IMR-90 (cell line): ENCODE results near the gene LTO1. TPM values are rescaled to one million over a fixed set of nuclear protein-coding genes. Genes with fewer than 3 reads are reported as not detected.

Experiments used
- ATAC-seq: fragments of 200-7000 bp; cut with Tn5 transposase; 2 replicates; pipeline ENCODE4 v1.9.1; 2020; ENCODE audit warnings: low read depth, mild to moderate bottlenecking, moderate library complexity
- BruUV-seq: library from RNA; stranded (reverse); fragments of 400-500 nt; replicated peaks from 2 replicates; lab custom pipeline; 2021; lab: Mats Ljungman, UMichigan
- CTCF ChIA-PET: fragments of 300-600 bp; formaldehyde crosslinking; extraction: SDS; loops from one replicate; lab custom pipeline; 2021; ENCODE audit warnings: antibody characterized with exemption; lab: Yijun Ruan, JAX
- POLR2A ChIA-PET: fragments of 300-600 bp; sonication (Branson Sonifier 250); formaldehyde crosslinking; loops from one replicate; lab custom pipeline; 2022; ENCODE audit warnings: antibody characterized with exemption; ENCODE audit not compliant: unreplicated experiment; lab: Charles Lee
- DNase-seq: peaks from one replicate; pipeline ENCODE4 v3.0.0; 2013
- H2AFZ ChIP-seq: replicated peaks from 2 replicates; pipeline ENCODE3; 2013; ENCODE audit warnings: low read length, mild to moderate bottlenecking; ENCODE audit not compliant: poor library complexity
- H2AK5ac ChIP-seq: 2 replicates; pipeline ENCODE4 v1.6.1; 2013; ENCODE audit warnings: low read depth, low read length, inconsistent platforms
- H2AK9ac ChIP-seq: replicated peaks from 2 replicates; pipeline ENCODE3; 2013; ENCODE audit warnings: mild to moderate bottlenecking, low read depth, low read length, moderate library complexity; ENCODE audit not compliant: poor library complexity
- H2BK120ac ChIP-seq: 2 replicates; pipeline ENCODE4 v1.6.1; 2013; ENCODE audit warnings: low read depth, low read length, inconsistent platforms
- H2BK15ac ChIP-seq: 3 replicates; pipeline ENCODE4 v1.6.1; 2013; ENCODE audit warnings: low read depth, low read length, inconsistent platforms
- H2BK20ac ChIP-seq: 2 replicates; pipeline ENCODE4 v1.6.1; 2013; ENCODE audit warnings: low read depth, mild to moderate bottlenecking, inconsistent platforms, low read length, moderate library complexity
- H2BK5ac ChIP-seq: 2 replicates; pipeline ENCODE4 v1.6.1; 2013; ENCODE audit warnings: mild to moderate bottlenecking, low read depth, low read length, inconsistent platforms; ENCODE audit not compliant: poor library complexity, severe bottlenecking
- H3K14ac ChIP-seq: replicated peaks from 2 replicates; pipeline ENCODE4 v1.6.1; 2013; ENCODE audit warnings: low read depth, low read length, inconsistent platforms
- H3K18ac ChIP-seq: 2 replicates; pipeline ENCODE4 v1.6.1; 2013; ENCODE audit warnings: low read depth, low read length, control low read depth
- H3K23ac ChIP-seq: 2 replicates; pipeline ENCODE4 v1.6.1; 2013; ENCODE audit warnings: low read depth, low read length, inconsistent platforms
- H3K27ac ChIP-seq: 2 replicates; pipeline ENCODE4 v1.5.1; 2013; ENCODE audit warnings: mild to moderate bottlenecking, control low read depth, low read length; ENCODE audit not compliant: insufficient read depth
- H3K27me3 ChIP-seq: 2 replicates; pipeline ENCODE4 v1.6.1; 2013; ENCODE audit warnings: low read length; ENCODE audit not compliant: control insufficient read depth, insufficient read depth
- H3K36me3 ChIP-seq: 2 replicates; pipeline ENCODE4 v1.6.1; 2013; ENCODE audit warnings: low read length, mixed read lengths; ENCODE audit not compliant: control insufficient read depth, insufficient read depth
- H3K4ac ChIP-seq: 2 replicates; pipeline ENCODE4 v1.6.1; 2013; ENCODE audit warnings: low read depth, low read length, inconsistent platforms
- H3K4me1 ChIP-seq: 2 replicates; pipeline ENCODE4 v1.6.1; 2013; ENCODE audit warnings: low read length, mixed read lengths; ENCODE audit not compliant: control insufficient read depth, insufficient read depth
- H3K4me2 ChIP-seq: 2 replicates; pipeline ENCODE4 v1.6.1; 2013; ENCODE audit warnings: low read depth, mild to moderate bottlenecking, control low read depth, low read length, moderate library complexity
- H3K4me3 ChIP-seq: 2 replicates; pipeline ENCODE4 v1.5.1; 2013; ENCODE audit warnings: low read depth, mild to moderate bottlenecking, control low read depth, low read length, moderate library complexity; ENCODE audit not compliant: insufficient read depth
- H3K56ac ChIP-seq: 2 replicates; pipeline ENCODE4 v1.6.1; 2013; ENCODE audit warnings: low read length, inconsistent platforms; ENCODE audit not compliant: insufficient read depth; ENCODE audit errors: extremely low read depth
- H3K79me1 ChIP-seq, 2 experiments: 2 replicates each; pipeline ENCODE4 v1.6.1; 2013; ENCODE audit warnings: low read length in 2 of 2, inconsistent platforms in 1 of 2, low read depth in 1 of 2
- H3K9ac ChIP-seq: 2 replicates; pipeline ENCODE4 v1.6.1; 2013; ENCODE audit warnings: low read depth, low read length, control low read depth
- H3K9me1 ChIP-seq: 2 replicates; pipeline ENCODE4 v1.6.1; 2013; ENCODE audit warnings: low read length, inconsistent platforms; ENCODE audit not compliant: insufficient read depth
- H3K9me3 ChIP-seq: 2 replicates; pipeline ENCODE4 v1.6.1; 2013; ENCODE audit warnings: low read length; ENCODE audit not compliant: control insufficient read depth, insufficient read depth
- H4K20me1 ChIP-seq: 2 replicates; pipeline ENCODE4 v1.6.1; 2013; ENCODE audit warnings: low read length, inconsistent platforms; ENCODE audit not compliant: insufficient read depth
- H4K5ac ChIP-seq: 2 replicates; pipeline ENCODE4 v1.6.1; 2013; ENCODE audit warnings: mild to moderate bottlenecking, low read depth, low read length, control low read depth
- H4K8ac ChIP-seq, 2 experiments: 2 replicates each; pipeline ENCODE4 v1.6.1; 2013; ENCODE audit warnings: low read depth in 2 of 2, low read length in 2 of 2, control low read depth in 1 of 2, inconsistent platforms in 1 of 2
- H4K91ac ChIP-seq: 2 replicates; pipeline ENCODE4 v1.6.1; 2013; ENCODE audit warnings: low read depth, low read length, inconsistent platforms; ENCODE audit not compliant: insufficient read depth
- BHLHE40 ChIP-seq: fragments of 150-350 bp; IDR thresholded peaks from 2 replicates; pipeline ENCODE4 v1.6.1; 2016; ENCODE audit warnings: mild to moderate bottlenecking, low read depth, low read length
- CEBPB ChIP-seq: IDR thresholded peaks from 2 replicates; pipeline ENCODE4 v1.6.1; 2012; ENCODE audit warnings: low read depth, low read length, improper control_type of control experiment
- CHD1 ChIP-seq: IDR thresholded peaks from 2 replicates; pipeline ENCODE4 v1.6.1; 2012; ENCODE audit warnings: low read depth, low read length, improper control_type of control experiment
- FOS ChIP-seq: fragments of 150-350 bp; IDR thresholded peaks from 2 replicates; pipeline ENCODE4 v1.6.1; 2016; ENCODE audit warnings: low read depth, low read length
- MAFK ChIP-seq: IDR thresholded peaks from 2 replicates; pipeline ENCODE4 v1.6.1; 2012; ENCODE audit warnings: low read depth, low read length, improper control_type of control experiment
- MAZ ChIP-seq: IDR thresholded peaks from 2 replicates; pipeline ENCODE4 v1.6.1; 2012; ENCODE audit warnings: low read depth, mild to moderate bottlenecking, low read length, improper control_type of control experiment, moderate library complexity, borderline replicate concordance
- MXI1 ChIP-seq: IDR thresholded peaks from 2 replicates; pipeline ENCODE4 v1.6.1; 2012; ENCODE audit warnings: low read depth, mild to moderate bottlenecking, low read length, moderate library complexity, borderline replicate concordance
- NFE2L2 ChIP-seq: fragments of 150-350 bp; IDR thresholded peaks from 2 replicates; pipeline ENCODE4 v1.6.1; 2016; ENCODE audit warnings: low read depth, mild to moderate bottlenecking, low read length
- POLR2A ChIP-seq: IDR thresholded peaks from 2 replicates; pipeline ENCODE4 v1.6.1; 2012; ENCODE audit warnings: mild to moderate bottlenecking, low read depth, low read length
- RAD21 ChIP-seq: IDR thresholded peaks from 2 replicates; pipeline ENCODE4 v1.6.1; 2012; ENCODE audit warnings: low read length, improper control_type of control experiment
- RCOR1 ChIP-seq: IDR thresholded peaks from 2 replicates; pipeline ENCODE4 v1.6.1; 2012; ENCODE audit warnings: mild to moderate bottlenecking, low read length, improper control_type of control experiment; ENCODE audit not compliant: insufficient replicate concordance
- RFX5 ChIP-seq: IDR thresholded peaks from 2 replicates; pipeline ENCODE4 v1.8.0; 2012; ENCODE audit warnings: low read depth, mild to moderate bottlenecking, low read length, moderate library complexity
- SMC3 ChIP-seq: fragments of 150-350 bp; IDR thresholded peaks from 2 replicates; pipeline ENCODE4 v1.6.1; 2016; ENCODE audit warnings: low read depth, mild to moderate bottlenecking, antibody characterized with exemption, low read length, moderate library complexity
- WGBS, 2 experiments: methylation state at CpG; one replicate each; pipeline versions ENCODE4 v1.1.5 to v1.1.7; 2013; ENCODE audit warnings: missing lambda C conversion rate in 2 of 2; ENCODE audit not compliant: insufficient read length in 1 of 2; ENCODE audit errors: extremely low coverage in 2 of 2; 5-methylcytosine and 5-hydroxymethylcytosine counted together
- dilution Hi-C: fragments of 300-500 bp; cut with HindIII; formaldehyde crosslinking; loops from one replicate; pipeline ENCODE4 v1.14.3; 2018; ENCODE audit warnings: low sequenced_read_pairs; ENCODE audit not compliant: unreplicated experiment
- in situ Hi-C: fragments of 300-500 bp; cut with MboI; formaldehyde crosslinking; loops from 3 replicates; pipeline ENCODE4 v1.14.3; 2019; ENCODE audit warnings: low sequenced_read_pairs, inconsistent platforms, mixed read lengths
- intact Hi-C: fragments of 100-400 bp; cut with micrococcal nuclease; formaldehyde crosslinking; loops from 2 replicates; pipeline ENCODE4 v1.10.0; 2022
- polyA plus RNA-seq, 3 experiments: library from polyadenylated mRNA; depleted of rRNA; stranded (reverse); fragments of >200 nt; gene quantifications; 2 replicates each; pipeline ENCODE4 v1.2.3, GENCODE V29; 2012; ENCODE audit warnings: low replicate concordance in 1 of 3
- total RNA-seq: library from RNA; depleted of rRNA; stranded (reverse); fragments of >200 nt; gene quantifications from 2 replicates; pipeline ENCODE4 v1.2.3, GENCODE V29; 2012
- TF ChIP-seq, protein P1 (sequence below): conservative IDR thresholded peaks from 2 replicates; pipeline ENCODE4 v1.5.1; 2012; ENCODE audit warnings: mild to moderate bottlenecking, low read depth, low read length, improper control_type of control experiment
- TF ChIP-seq, protein P2 (sequence below): fragments of 150-350 bp; IDR thresholded peaks from 2 replicates; pipeline ENCODE4 v1.6.1; 2016; ENCODE audit warnings: low read depth, mild to moderate bottlenecking, low read length, moderate library complexity, borderline replicate concordance
- TF ChIP-seq, protein P3 (sequence below): fragments of 150-350 bp; IDR thresholded peaks from 2 replicates; pipeline ENCODE4 v1.6.1; 2017; ENCODE audit warnings: mild to moderate bottlenecking, antibody characterized with exemption, low read length, low read depth

Gene LTO1
- total and polyA plus RNA-seq, 2 of the 4 experiments (the other 2 are of a cell fraction), result 8.2 to 23.5 TPM

DNA sequence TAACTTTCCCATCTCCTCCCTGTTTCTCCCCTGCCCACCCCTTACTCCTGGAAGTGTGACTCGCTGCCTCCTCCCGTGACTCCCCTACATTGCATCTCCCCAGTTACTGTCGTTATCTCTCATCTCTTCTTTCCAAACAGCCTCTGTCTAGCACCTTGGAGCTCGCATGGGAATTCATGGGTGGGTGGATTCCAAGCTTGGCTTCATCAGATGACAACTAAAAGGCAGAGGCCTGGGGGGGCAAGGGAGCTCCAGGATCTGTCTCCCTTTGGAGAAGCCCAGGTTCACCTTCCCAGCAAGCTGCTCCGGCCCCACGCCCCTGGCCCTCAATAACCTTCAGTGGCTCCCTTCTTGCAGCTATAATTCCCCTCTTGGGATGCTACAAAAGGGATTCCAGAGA lies 41.1 kb downstream of the LTO1 start:
- Histone ChIP-seq H4K91ac (no peak overlapping the region), H2AFZ (no peak overlapping the region), H4K20me1 (no peaks in the 10 kb centered on the region), H3K14ac (no peak overlapping the region), H3K4me3 (no peak overlapping the region), H3K9ac (no peak overlapping the region), H3K9me3 (peaks cover 8% of the 10 kb centered on the region), H3K4ac (no peak overlapping the region), H3K18ac (no peak overlapping the region), H3K79me1 (peaks cover 0 to 18% of the 10 kb centered on the region in 2 experiments; a peak in 2 of 4 replicates), H3K56ac (no peak overlapping the region), H3K36me3 (no peaks in the 10 kb centered on the region), H2BK120ac (no peak overlapping the region), H3K27ac (no peak overlapping the region), H3K9me1 (peaks cover 9% of the 10 kb centered on the region), H3K27me3 (no peaks in the 10 kb centered on the region), H2AK5ac (no peak overlapping the region), H3K4me1 (peaks cover 5% of the 10 kb centered on the region), H2BK15ac (no peak overlapping the region), H2BK20ac (no peak overlapping the region), H2BK5ac (no peak overlapping the region), H3K4me2 (no peak overlapping the region), H3K23ac (no peak overlapping the region), H4K5ac (no peak overlapping the region), H2AK9ac (no peak overlapping the region), H4K8ac (no peak overlapping the region)
- ChIA-PET POLR2A (no interaction called here), CTCF (no interaction called here)
- intact Hi-C loops (no loop called here), dilution Hi-C loops (no loop called here), in situ Hi-C loops (loop anchor here (10.0 kb wide), 1 partner anchor 189 kb away; no protein-coding TSS in a partner anchor)
- no TSS peak for BruUV-seq
- TF ChIP-seq BHLHE40 (no peak), POLR2A (no peak), RAD21 (no peak), MAZ (no peak), RCOR1 (no peak), CHD1 (no peak), MXI1 (no peak), CEBPB (no peak), FOS (no peak), MAFK (no peak), NFE2L2 (no peak), RFX5 (no peak), SMC3 (no peak)
- TF ChIP-seq, protein P1, sequence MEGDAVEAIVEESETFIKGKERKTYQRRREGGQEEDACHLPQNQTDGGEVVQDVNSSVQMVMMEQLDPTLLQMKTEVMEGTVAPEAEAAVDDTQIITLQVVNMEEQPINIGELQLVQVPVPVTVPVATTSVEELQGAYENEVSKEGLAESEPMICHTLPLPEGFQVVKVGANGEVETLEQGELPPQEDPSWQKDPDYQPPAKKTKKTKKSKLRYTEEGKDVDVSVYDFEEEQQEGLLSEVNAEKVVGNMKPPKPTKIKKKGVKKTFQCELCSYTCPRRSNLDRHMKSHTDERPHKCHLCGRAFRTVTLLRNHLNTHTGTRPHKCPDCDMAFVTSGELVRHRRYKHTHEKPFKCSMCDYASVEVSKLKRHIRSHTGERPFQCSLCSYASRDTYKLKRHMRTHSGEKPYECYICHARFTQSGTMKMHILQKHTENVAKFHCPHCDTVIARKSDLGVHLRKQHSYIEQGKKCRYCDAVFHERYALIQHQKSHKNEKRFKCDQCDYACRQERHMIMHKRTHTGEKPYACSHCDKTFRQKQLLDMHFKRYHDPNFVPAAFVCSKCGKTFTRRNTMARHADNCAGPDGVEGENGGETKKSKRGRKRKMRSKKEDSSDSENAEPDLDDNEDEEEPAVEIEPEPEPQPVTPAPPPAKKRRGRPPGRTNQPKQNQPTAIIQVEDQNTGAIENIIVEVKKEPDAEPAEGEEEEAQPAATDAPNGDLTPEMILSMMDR, result no peak
- TF ChIP-seq, protein P2, sequence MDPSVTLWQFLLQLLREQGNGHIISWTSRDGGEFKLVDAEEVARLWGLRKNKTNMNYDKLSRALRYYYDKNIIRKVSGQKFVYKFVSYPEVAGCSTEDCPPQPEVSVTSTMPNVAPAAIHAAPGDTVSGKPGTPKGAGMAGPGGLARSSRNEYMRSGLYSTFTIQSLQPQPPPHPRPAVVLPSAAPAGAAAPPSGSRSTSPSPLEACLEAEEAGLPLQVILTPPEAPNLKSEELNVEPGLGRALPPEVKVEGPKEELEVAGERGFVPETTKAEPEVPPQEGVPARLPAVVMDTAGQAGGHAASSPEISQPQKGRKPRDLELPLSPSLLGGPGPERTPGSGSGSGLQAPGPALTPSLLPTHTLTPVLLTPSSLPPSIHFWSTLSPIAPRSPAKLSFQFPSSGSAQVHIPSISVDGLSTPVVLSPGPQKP, result no peak
- TF ChIP-seq, protein P3, sequence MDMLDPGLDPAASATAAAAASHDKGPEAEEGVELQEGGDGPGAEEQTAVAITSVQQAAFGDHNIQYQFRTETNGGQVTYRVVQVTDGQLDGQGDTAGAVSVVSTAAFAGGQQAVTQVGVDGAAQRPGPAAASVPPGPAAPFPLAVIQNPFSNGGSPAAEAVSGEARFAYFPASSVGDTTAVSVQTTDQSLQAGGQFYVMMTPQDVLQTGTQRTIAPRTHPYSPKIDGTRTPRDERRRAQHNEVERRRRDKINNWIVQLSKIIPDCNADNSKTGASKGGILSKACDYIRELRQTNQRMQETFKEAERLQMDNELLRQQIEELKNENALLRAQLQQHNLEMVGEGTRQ, result no peak
- no peak for ATAC-seq
- DNase-seq, result no peak
- no CpG with 5 or more reads among the region's 6 CpGs for WGBS, 2 experiments
